Measurements from ENCODE around the gene DPH3.

GRCh38 chr3:16242177-16242576, 22.6 kb downstream of the DPH3 start:
- TF ChIP-seq CTCF (conservative IDR thresholded peaks at IDR 0.05; ENCODE audit: low read length) (no peak), EZH2phosphoT487 (IDR thresholded peaks at IDR 0.05; ENCODE audit: borderline replicate concordance, low read depth, low read length) (no peak)

Data from OCI-LY7 (cell line).